CD4-positive, CD25-positive, alpha-beta regulatory T cell (primary cell): ENCODE measurements around the gene MYL7. TPM values are rescaled to one million over a fixed set of nuclear protein-coding genes. Genes with fewer than 3 reads are reported as not detected.

ENCODE experiments used
- ATAC-seq, 2 donors: fragments of 150-1000 bp; cut with Tn5 transposase; one replicate each; pipeline ENCODE4 v1.10.0; 2021; ENCODE audit warnings: low read depth in 2 of 2, moderate number of reproducible peaks in 2 of 2, moderate library complexity in 1 of 2
- DNase-seq, 3 donors: peaks; one replicate each; pipeline versions ENCODE4 v3.0.0 to v3.0.0-alpha.2; 2012 to 2022; ENCODE audit warnings: mixed read lengths in 1 of 3
- H3K27ac ChIP-seq: one replicate; pipeline ENCODE4 v1.7.0; 2013; ENCODE audit warnings: mild to moderate bottlenecking, low read length; ENCODE audit not compliant: insufficient read depth, poor library complexity, severe bottlenecking
- H3K27me3 ChIP-seq: one replicate; pipeline ENCODE4 v1.7.0; 2013; ENCODE audit warnings: low read length; ENCODE audit not compliant: control insufficient read depth, insufficient read depth
- H3K36me3 ChIP-seq: one replicate; pipeline ENCODE4 v1.7.0; 2013; ENCODE audit warnings: mild to moderate bottlenecking, low read length, moderate library complexity; ENCODE audit not compliant: control insufficient read depth, insufficient read depth
- H3K4me1 ChIP-seq: 2 replicates; pipeline ENCODE4 v1.7.0; 2013; ENCODE audit warnings: mild to moderate bottlenecking, low read length; ENCODE audit not compliant: insufficient read depth, control insufficient read depth, poor library complexity, severe bottlenecking
- H3K4me3 ChIP-seq: one replicate; pipeline ENCODE4 v1.7.0; 2013; ENCODE audit warnings: low read depth, mild to moderate bottlenecking, low read length, moderate library complexity
- H3K9me3 ChIP-seq, 2 experiments: 1 replicate in 1 of 2; 2 replicates in 1 of 2; pipeline ENCODE4 v1.7.0; 2013; ENCODE audit warnings: low read length in 2 of 2, mild to moderate bottlenecking in 1 of 2, moderate library complexity in 1 of 2; ENCODE audit not compliant: control insufficient read depth in 2 of 2
- H3K27ac Mint-ChIP-seq, 3 donors: one replicate each; pipeline ENCODE4 v1.8.0; 2020 to 2022; ENCODE audit warnings: mild to moderate bottlenecking in 3 of 3, mixed read lengths in 3 of 3, moderate library complexity in 2 of 3
- H3K27me3 Mint-ChIP-seq: one replicate; pipeline ENCODE4 v1.8.0; 2022; ENCODE audit warnings: mild to moderate bottlenecking, mixed read lengths
- H3K36me3 Mint-ChIP-seq: one replicate; pipeline ENCODE4 v1.8.0; 2020; ENCODE audit warnings: mixed read lengths
- H3K4me1 Mint-ChIP-seq, 4 donors: one replicate each; pipeline ENCODE4 v1.8.0; 2020 to 2022; ENCODE audit warnings: mixed read lengths in 4 of 4, mild to moderate bottlenecking in 1 of 4
- H3K4me3 Mint-ChIP-seq, 4 donors: one replicate each; pipeline ENCODE4 v1.8.0; 2020 to 2022; ENCODE audit warnings: mild to moderate bottlenecking in 4 of 4, mixed read lengths in 4 of 4, moderate library complexity in 3 of 4
- H3K9me3 Mint-ChIP-seq, 7 donors: one replicate each; pipeline ENCODE4 v1.8.0; 2020 to 2022; ENCODE audit warnings: mixed read lengths in 7 of 7, mild to moderate bottlenecking in 3 of 7, moderate library complexity in 2 of 7
- polyA plus RNA-seq, 4 donors: library from polyadenylated mRNA; unstranded; fragments of 300-500 nt; fragmentation: Illumina TruSeq; gene quantifications; one replicate each; pipeline ENCODE4 v1.2.3, GENCODE V29; 2021
- total RNA-seq: library from RNA; stranded (reverse); gene quantifications from one replicate; pipeline ENCODE4 v1.2.3, GENCODE V29; 2022

MYL7 gene
- total and polyA plus RNA-seq, 5 donors from 2014 or later = not detected

DNA sequence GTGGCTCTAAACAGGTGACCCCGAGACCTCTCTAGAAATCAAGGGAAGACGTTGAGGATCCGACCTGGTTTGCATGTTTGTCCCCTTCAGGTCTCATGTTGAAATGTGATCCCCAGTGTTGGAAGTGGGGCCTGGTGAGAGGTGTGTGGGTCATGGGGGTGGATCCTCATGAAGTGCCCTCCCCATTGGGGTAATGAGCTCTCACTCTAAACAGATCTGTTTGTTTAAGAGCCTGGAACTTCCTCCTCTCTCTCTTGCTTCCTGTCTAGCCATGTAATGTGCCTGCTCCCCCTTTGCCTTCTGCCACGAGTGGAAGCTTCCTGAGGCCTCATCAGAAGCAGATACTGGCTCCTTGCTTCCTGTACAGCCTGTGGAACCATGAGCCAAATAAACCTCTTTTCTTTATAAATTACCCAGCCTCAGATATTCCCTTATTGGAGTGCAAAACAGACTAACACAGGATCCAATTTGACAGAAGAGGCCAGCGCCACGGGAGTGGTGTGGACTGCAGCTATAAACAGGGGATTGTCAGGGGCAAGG, 48.0 kb downstream of the MYL7 start:
- Mint-ChIP-seq H3K4me1 (peaks cover 0 to 14% (median 10%) of the 10 kb centered on the region in 4 donors), H3K27ac (no peak overlapping the region), H3K27me3 (peaks cover 12% of the 10 kb centered on the region), H3K4me3 (no peak overlapping the region), H3K36me3 (no peaks in the 10 kb centered on the region), H3K9me3 (no peaks in the 10 kb centered on the region)
- Histone ChIP-seq H3K27me3 (no peaks in the 10 kb centered on the region), H3K36me3 (no peaks in the 10 kb centered on the region), H3K4me1 (peaks cover 5% of the 10 kb centered on the region), H3K4me3 (no peak overlapping the region), H3K27ac (no peak overlapping the region), H3K9me3 (no peaks in the 10 kb centered on the region)
- no peak for DNase-seq
- no peak for ATAC-seq

Other genes with a start within 250 kb of the MYL7 start
- 19.2 TPM for gene URGCP, start 234.7 kb downstream of the MYL7 start, total RNA-seq
- 10 to 100 TPM; 14.6 to 31.0 (median 24.0) TPM for gene URGCP, start 234.7 kb downstream of the MYL7 start, polyA plus RNA-seq
- gene UBE2D4, start 214.9 kb downstream of the MYL7 start, total RNA-seq = 11.4 TPM
- gene UBE2D4, start 214.9 kb downstream of the MYL7 start, polyA plus RNA-seq = 10 to 100 TPM; 10.6 to 15.5 (median 13.4) TPM
- not detected for gene SPDYE1, start 143.4 kb downstream of the MYL7 start, total RNA-seq
- gene SPDYE1, start 143.4 kb downstream of the MYL7 start, polyA plus RNA-seq = under 1 TPM; 0.08 to 0.17 (median 0.11) TPM
- 104 TPM for gene DBNL, start 96.6 kb downstream of the MYL7 start, total RNA-seq
- 100 to 1,000 TPM; 138 to 206 (median 186) TPM for gene DBNL, start 96.6 kb downstream of the MYL7 start, polyA plus RNA-seq
- 1.1 TPM for gene PGAM2, start 75.8 kb downstream of the MYL7 start, total RNA-seq
- gene PGAM2, start 75.8 kb downstream of the MYL7 start, polyA plus RNA-seq = not detected
- gene POLM, start 58.8 kb downstream of the MYL7 start, total RNA-seq = 38.0 TPM
- gene POLM, start 58.8 kb downstream of the MYL7 start, polyA plus RNA-seq = 10 to 100 TPM; 14.8 to 22.3 (median 20.2) TPM
- gene AEBP1, start 37.0 kb downstream of the MYL7 start, total RNA-seq = 4.1 TPM
- gene AEBP1, start 37.0 kb downstream of the MYL7 start, polyA plus RNA-seq = 1 to 10 TPM in 1 of 4 donors, under 1 TPM in 3; 0.51 to 1.7 (median 0.89) TPM
- 37.1 TPM for gene POLD2, start 17.8 kb downstream of the MYL7 start, total RNA-seq
- gene POLD2, start 17.8 kb downstream of the MYL7 start, polyA plus RNA-seq = 10 to 100 TPM; 53.3 to 59.0 (median 55.0) TPM
- not detected for gene GCK, start 48.1 kb upstream of the MYL7 start, total RNA-seq
- 1 to 10 TPM in 1 of 4 donors, under 1 TPM in 3; 0.47 to 1.2 (median 0.57) TPM for gene GCK, start 48.1 kb upstream of the MYL7 start, polyA plus RNA-seq
- gene YKT6, start 59.6 kb upstream of the MYL7 start, total RNA-seq = 79.2 TPM
- gene YKT6, start 59.6 kb upstream of the MYL7 start, polyA plus RNA-seq = 10 to 100 TPM; 24.7 to 44.0 (median 37.7) TPM
- gene CAMK2B, start 184.3 kb upstream of the MYL7 start, total RNA-seq = not detected
- not detected for gene CAMK2B, start 184.3 kb upstream of the MYL7 start, polyA plus RNA-seq